HG03469 (cell line): ENCODE measurements around the gene GPC6.

Experiments
- ATAC-seq: cut with Tn5 transposase; IDR thresholded peaks from one replicate; pipeline ENCODE4 v1.9.1; 2021; ENCODE audit warnings: mild to moderate bottlenecking, moderate library complexity, moderate number of reproducible peaks; ENCODE audit not compliant: unreplicated experiment

Gene GPC6

GRCh38 chr13:93364166-93364565 lies 137.6 kb downstream of the GPC6 start:
- no peak for ATAC-seq

- no peak for ATAC-seq
These were observed 141.7 kb downstream of the GPC6 start for GRCh38 chr13:93368296-93368695.

GRCh38 chr13:93368718-93369117 lies 142.1 kb downstream of the GPC6 start:
- no peak for ATAC-seq

DNA sequence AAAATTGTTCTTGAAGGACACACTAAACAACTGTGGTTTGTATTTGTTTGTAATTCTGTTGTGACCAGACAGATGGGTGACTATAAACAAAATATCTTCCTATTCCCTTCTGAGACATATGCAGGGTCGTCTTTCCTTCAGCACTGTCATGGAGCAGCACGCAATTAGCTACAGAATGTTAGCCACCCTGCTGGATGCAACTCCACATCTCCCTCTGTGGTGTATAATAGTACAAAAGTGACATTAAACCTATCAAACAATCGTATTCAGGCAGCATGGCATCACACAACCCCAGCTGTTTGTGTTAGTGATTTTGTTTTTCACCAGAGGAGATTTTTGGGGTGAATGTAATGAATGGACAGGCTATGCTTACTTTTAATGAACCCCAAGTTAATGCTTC lies 146.2 kb downstream of the GPC6 start:
- no peak for ATAC-seq

GRCh38 chr13:93375491-93375890 lies 148.9 kb downstream of the GPC6 start:
- no peak for ATAC-seq

GRCh38 chr13:93377196-93377595 lies 150.6 kb downstream of the GPC6 start:
- no peak for ATAC-seq

- no peak for ATAC-seq
These were observed 151.6 kb downstream of the GPC6 start for GRCh38 chr13:93378184-93378583.

DNA sequence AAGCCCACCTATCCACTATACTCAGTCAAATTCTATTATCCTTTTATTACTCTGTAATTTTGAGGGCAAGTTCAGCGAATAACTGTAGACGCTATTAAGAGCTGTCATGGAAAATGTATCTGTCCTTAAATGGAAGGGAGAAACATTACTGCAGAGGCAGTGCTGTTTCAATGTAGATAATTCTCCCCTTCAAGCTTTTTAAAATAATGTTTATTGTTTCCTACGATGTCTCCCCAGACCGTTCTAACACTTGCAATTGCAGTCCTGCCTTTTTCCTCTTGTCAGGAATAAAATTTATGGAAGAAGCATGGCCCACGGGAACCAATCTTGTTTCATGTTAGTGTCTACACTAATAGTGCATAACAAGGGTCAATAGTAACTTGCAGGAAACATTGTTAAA lies 159.5 kb downstream of the GPC6 start:
- ATAC-seq = no peak

GRCh38 chr13:93388701-93389100 lies 162.1 kb downstream of the GPC6 start:
- no peak for ATAC-seq

DNA sequence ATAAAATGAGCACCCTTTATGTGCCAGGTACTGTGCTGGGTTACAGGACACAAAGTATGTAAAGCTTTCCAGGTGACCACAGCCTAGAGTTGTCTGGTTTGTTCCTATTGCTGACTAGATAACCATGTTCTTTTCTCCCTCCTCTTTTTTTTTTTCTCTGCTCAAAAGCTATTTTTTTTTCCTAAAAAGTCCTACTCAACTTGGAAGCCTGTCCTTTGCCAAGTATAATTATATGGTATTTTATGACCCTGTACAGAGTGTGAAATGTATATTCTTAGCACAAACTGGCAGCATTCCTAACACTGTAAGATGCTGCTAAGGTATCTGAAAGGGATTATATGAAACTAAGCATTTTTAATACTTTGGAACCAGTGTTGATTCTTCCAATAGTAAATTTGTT lies 171.0 kb downstream of the GPC6 start:
- ATAC-seq = no peak

DNA sequence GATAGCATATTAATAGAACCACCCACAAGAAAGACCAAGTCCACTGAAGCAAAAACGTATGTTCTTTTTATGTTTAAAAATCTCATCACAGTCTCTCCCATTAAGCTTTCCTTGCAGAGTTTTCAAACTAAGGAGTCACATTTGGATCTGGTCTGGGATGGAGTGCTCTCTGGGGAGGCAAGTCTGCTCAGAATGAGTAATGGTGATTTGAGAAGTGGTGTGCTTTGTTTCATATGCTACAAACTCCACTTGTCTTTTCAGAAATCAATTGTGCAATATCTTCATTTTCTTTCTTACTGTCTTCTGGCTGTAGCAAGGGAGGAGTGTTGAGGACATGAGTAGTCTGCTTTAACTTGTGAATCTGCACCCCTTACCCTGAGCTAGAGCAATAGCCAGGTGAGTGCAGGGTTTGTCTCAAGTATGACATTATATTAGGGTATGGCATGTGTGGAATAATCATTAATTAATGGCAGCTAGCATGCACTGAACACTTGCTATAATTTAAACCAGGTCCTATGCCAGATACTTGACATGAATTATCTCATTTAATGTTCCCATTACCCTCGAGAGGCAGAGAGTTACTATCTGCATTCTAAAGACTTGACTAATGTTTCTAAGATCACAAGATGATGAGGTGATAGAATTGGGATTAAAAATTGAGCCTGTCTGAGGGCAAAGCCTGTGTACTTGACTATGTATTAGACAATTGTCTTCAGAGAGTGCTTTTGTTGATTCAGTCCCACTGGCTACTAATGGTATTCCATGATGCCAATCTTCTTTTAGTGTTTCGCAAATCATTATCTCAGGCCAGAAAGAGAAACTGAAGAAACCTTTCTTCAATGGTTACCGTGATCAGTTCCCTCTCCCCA lies 171.8 kb downstream of the GPC6 start:
- ATAC-seq = no peak

DNA sequence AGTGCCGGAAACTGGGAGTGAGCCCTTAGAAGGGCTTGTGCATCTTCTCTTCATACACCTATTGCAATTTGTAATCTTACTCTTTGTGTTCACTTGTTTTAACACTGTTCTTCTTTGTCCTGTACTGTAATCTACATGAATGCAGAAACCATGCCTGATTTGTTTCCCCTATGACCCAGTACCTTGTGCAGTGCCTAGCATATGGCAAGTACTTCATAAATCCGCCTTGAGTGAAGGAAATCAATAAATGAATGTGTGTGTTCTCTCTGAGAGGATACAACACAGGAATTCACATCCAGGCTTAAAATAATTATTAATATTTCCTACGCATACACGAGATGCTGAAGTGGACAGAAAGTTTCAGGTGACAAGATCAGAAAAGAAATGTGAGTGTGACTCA lies 172.6 kb downstream of the GPC6 start:
- ATAC-seq = no peak

GRCh38 chr13:93406136-93406535 lies 179.5 kb downstream of the GPC6 start:
- no peak for ATAC-seq

DNA sequence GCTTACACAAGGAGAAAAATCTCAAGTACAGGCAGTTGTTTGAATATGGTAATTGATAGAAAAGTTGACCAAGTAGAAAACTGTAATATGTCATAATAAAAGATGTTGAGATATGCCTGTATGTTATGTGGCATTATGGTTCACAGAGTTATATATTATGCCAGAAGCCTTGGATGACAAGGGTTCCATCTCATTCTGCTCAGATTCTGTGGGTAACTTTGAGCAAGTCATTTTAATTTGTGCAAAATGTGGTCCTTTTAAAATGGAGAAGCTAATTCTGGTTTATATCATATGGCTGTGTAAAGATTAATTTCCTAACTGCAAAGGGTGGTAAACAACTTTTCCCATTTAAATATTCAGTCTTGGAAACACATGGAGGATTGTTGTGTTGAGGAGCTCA lies 180.9 kb downstream of the GPC6 start:
- no peak for ATAC-seq

GRCh38 chr13:93409001-93409400 lies 182.4 kb downstream of the GPC6 start:
- no peak for ATAC-seq

GRCh38 chr13:93409816-93410215 lies 183.2 kb downstream of the GPC6 start:
- ATAC-seq = no peak

GRCh38 chr13:93411186-93411680 lies 184.6 kb downstream of the GPC6 start:
- ATAC-seq = no peak

- ATAC-seq = no peak
These were observed 186.1 kb downstream of the GPC6 start for GRCh38 chr13:93412676-93413075.

DNA sequence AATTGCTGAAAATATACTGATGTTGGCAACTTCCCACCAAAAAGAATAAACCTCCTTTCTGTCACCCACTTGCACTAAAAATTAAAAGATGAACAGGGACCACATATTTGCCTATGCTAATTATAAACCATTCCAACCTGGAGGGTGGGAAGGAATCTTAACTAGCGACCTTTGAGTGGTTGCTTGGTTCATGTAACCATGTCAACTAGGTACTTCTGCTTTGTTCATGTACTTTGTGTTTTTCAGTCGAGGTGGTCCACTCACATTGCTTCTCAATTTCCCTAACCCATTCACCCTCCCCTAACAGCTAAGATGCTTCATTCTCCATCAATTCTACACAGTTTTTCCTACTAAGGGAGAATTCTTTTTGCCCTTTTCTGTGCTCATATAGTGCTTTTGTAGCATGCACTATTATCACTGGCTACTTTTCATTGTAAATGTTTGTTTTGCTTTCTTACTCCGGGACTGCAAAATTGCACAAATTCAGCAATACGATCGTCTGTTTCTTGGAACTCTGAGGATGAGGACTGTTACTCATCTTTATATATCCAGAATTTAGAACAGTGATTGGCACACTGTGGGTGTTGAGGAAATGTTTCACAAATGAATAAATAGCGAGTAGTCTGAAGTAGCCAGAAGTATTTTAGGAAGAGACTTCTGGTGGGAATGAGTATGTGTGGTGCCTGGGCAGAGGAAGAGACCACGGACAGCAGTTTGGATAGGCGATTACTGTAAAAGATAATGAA lies 187.5 kb downstream of the GPC6 start:
- no peak for ATAC-seq

GRCh38 chr13:93416736-93417355 lies 190.2 kb downstream of the GPC6 start:
- no peak for ATAC-seq

DNA sequence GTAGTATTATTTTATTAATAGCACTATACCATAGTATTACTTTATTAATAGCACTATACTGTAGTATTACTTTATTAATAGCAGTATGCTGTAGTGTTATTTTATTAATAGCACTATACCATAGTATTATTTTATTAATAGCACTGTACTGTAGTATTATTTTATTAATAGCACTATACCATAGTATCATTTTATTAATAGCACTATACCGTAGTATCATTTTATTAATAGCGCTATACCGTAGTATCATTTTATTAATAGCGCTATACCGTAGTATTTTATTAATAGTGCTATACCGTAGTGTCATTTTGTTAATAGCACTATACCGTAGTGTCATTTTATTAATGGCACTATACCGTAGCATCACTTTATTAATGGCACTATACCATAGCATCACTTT lies 191.8 kb downstream of the GPC6 start:
- ATAC-seq = no peak

GRCh38 chr13:93420206-93420605 lies 193.6 kb downstream of the GPC6 start:
- no peak for ATAC-seq
